ENCODE data around the gene MED29. TPM values are rescaled to one million over a fixed set of nuclear protein-coding genes. Genes with fewer than 3 reads are reported as not detected.

Gene MED29
- total and polyA plus RNA-seq, 2 of the 13 experiments (the other 11 are each of a cell fraction or from before 2014, with no cell fraction given) = 14.0 to 19.7 TPM

GRCh38 chr19:39355253-39355652 lies 35.9 kb upstream of the MED29 start:
- Histone ChIP-seq H3K4me3 (replicated peaks in 1 of 3; ENCODE audit: insufficient read depth in 1 of 3, low read depth in 2 of 3, low read length in 3 of 3) (no peak overlapping the region), H3K4me2 (ENCODE audit: low read depth, low read length) (no peak overlapping the region), H3K4me1 (ENCODE audit: insufficient read depth, low read length) (no peaks in the 10 kb centered on the region), H2AFZ (ENCODE audit: low read length) (no peak overlapping the region), H4K20me1 (ENCODE audit: insufficient read depth, low read length) (no peaks in the 10 kb centered on the region), H3K36me3 (replicated peaks in 1 of 2; ENCODE audit: control insufficient read depth in 1 of 2, insufficient read depth in 2 of 2, low read length in 2 of 2) (peaks cover 24 to 73% of the 10 kb centered on the region in 2 experiments), H3K27ac (ENCODE audit: extremely low read length, insufficient read depth, low read length) (no peak overlapping the region), H3K79me2 (ENCODE audit: insufficient read depth, low read length) (no peaks in the 10 kb centered on the region), H3K9me3 (ENCODE audit: low read length) (no peaks in the 10 kb centered on the region), H3K9ac (ENCODE audit: insufficient read depth, low read depth, low read length) (no peak overlapping the region), H3K27me3 (ENCODE audit: control insufficient read depth in 1 of 2, insufficient read depth in 2 of 2, low read length in 2 of 2) (no peaks in the 10 kb centered on the region)
- FAIRE-seq (no peak), DNase-seq (ENCODE audit: low spot score) (no peak), ATAC-seq (no peak)
- intact Hi-C loops (cut with micrococcal nuclease; ENCODE audit: unreplicated experiment) = no loop called here
- no TSS peak for BruUV-seq (replicated peaks)
- CTCF ChIA-PET (ENCODE audit: low intra/inter-chr PET ratio, low total read pairs) = no interaction called here
- whole genome bisulfite sequencing (ENCODE audit: low lambda C conversion rate) = 97% methylated on average over 4 of the region's 5 CpGs
- TF ChIP-seq ZBTB7B (CRISPR knock-in tag; IDR thresholded peaks at IDR 0.05) (no peak), LCORL (IDR thresholded peaks at IDR 0.05) (no peak), LCORL (CRISPR knock-in tag; IDR thresholded peaks at IDR 0.05) (no peak), SALL2 (CRISPR knock-in tag; IDR thresholded peaks at IDR 0.05) (no peak), ZNF7 (CRISPR knock-in tag; IDR thresholded peaks at IDR 0.05) (no peak), ZNF224 (CRISPR knock-in tag; IDR thresholded peaks at IDR 0.05) (no peak), ZBTB37 (CRISPR knock-in tag; IDR thresholded peaks at IDR 0.05) (no peak)
- POLR2A ChIA-PET = interaction anchor here (1.4 kb wide), 1 partner anchor 36 kb away, joined by 4 read pairs; the partner anchor contains the start of genes MED29 and PAF1
- in situ Hi-C loops (cut with HindIII; ENCODE audit: extremely low pct_ligation_motif_present, low pct_unique_long_range_greater_than_20kb) = no loop called here

GRCh38 chr19:39356073-39356472 lies 35.1 kb upstream of the MED29 start:
- intact Hi-C loops (cut with micrococcal nuclease; ENCODE audit: unreplicated experiment) = no loop called here
- Histone ChIP-seq H3K27me3 (ENCODE audit: control insufficient read depth in 1 of 2, insufficient read depth in 2 of 2, low read length in 2 of 2) (no peaks in the 10 kb centered on the region), H3K4me1 (ENCODE audit: insufficient read depth, low read length) (no peaks in the 10 kb centered on the region), H2AFZ (ENCODE audit: low read length) (no peak overlapping the region), H4K20me1 (ENCODE audit: insufficient read depth, low read length) (no peaks in the 10 kb centered on the region), H3K9ac (ENCODE audit: insufficient read depth, low read depth, low read length) (no peak overlapping the region), H3K79me2 (ENCODE audit: insufficient read depth, low read length) (no peaks in the 10 kb centered on the region), H3K36me3 (replicated peaks in 1 of 2; ENCODE audit: control insufficient read depth in 1 of 2, insufficient read depth in 2 of 2, low read length in 2 of 2) (peaks cover 26 to 80% of the 10 kb centered on the region in 2 experiments), H3K4me2 (ENCODE audit: low read depth, low read length) (no peak overlapping the region), H3K9me3 (ENCODE audit: low read length) (no peaks in the 10 kb centered on the region), H3K27ac (ENCODE audit: extremely low read length, insufficient read depth, low read length) (no peak overlapping the region), H3K4me3 (replicated peaks in 1 of 3; ENCODE audit: insufficient read depth in 1 of 3, low read depth in 2 of 3, low read length in 3 of 3) (no peak overlapping the region)
- in situ Hi-C loops (cut with HindIII; ENCODE audit: extremely low pct_ligation_motif_present, low pct_unique_long_range_greater_than_20kb) = no loop called here
- FAIRE-seq (no peak), DNase-seq (ENCODE audit: low spot score) (no peak), ATAC-seq (no peak)
- 92% methylated on average over 2 of the region's 3 CpGs for WGBS (ENCODE audit: low lambda C conversion rate)
- CTCF ChIA-PET (ENCODE audit: low intra/inter-chr PET ratio, low total read pairs) = no interaction called here
- no TSS peak for BruUV-seq (replicated peaks)
- POLR2A ChIA-PET = interaction anchor here (1.4 kb wide), 1 partner anchor 35 kb away, joined by 4 read pairs; the partner anchor contains the start of genes MED29 and PAF1
- TF ChIP-seq ZNF12 (CRISPR knock-in tag; IDR thresholded peaks at IDR 0.05) (no peak), ZNF781 (CRISPR knock-in tag; IDR thresholded peaks at IDR 0.05; ENCODE audit: borderline replicate concordance, not compliant biosample characterization) (no peak), NFE2 (CRISPR knock-in tag; IDR thresholded peaks at IDR 0.05) (no peak), NCOA1 (CRISPR knock-in tag; IDR thresholded peaks at IDR 0.05) (no peak), AHDC1 (CRISPR knock-in tag; IDR thresholded peaks at IDR 0.05; ENCODE audit: borderline replicate concordance) (no peak), CREBL2 (CRISPR knock-in tag; IDR thresholded peaks at IDR 0.05; ENCODE audit: borderline replicate concordance) (no peak), RFX5 (IDR thresholded peaks at IDR 0.05; ENCODE audit: low read depth, low read length) (no peak)

All from HepG2 (cell line).